HEK293 (cell line): ENCODE measurements around the gene PRRG4.
"Not testable (repeated sequence)": the region's sequence is repeated elsewhere in the genome, so short reads cannot be mapped to it uniquely, and the experiment has no call there.

Source experiments
- CTCF ChIA-PET: fragments of 350-600 bp; formaldehyde crosslinking; extraction: SDS; loops from one replicate; lab custom pipeline; 2021; ENCODE audit warnings: antibody characterized with exemption; lab: Yijun Ruan, JAX
- POLR2A ChIA-PET: fragments of 300-600 bp; formaldehyde crosslinking; extraction: SDS; loops from one replicate; lab custom pipeline; 2020; ENCODE audit warnings: antibody characterized with exemption, inconsistent platforms; lab: Yijun Ruan, JAX
- H3K27ac ChIP-seq: fragments of 200-500 bp; sonication (Bioruptor generic); 2 replicates; pipeline ENCODE4 v1.5.1; 2014; ENCODE audit warnings: low read depth, low read length, control low read depth, inconsistent platforms; ENCODE audit errors: extremely low read depth
- H3K36me3 ChIP-seq, 2 experiments: fragments of 200-500 bp in 1 of 2; sonication (Bioruptor generic) in 1 of 2; 1 replicate in 1 of 2; 2 replicates in 1 of 2; pipeline ENCODE4 v1.5.1; 2014 to 2017; ENCODE audit warnings: inconsistent platforms in 2 of 2, low read length in 2 of 2; ENCODE audit not compliant: control insufficient read depth in 2 of 2, insufficient read depth in 1 of 2
- H3K4me1 ChIP-seq: fragments of 200-500 bp; sonication (Bioruptor generic); 2 replicates; pipeline ENCODE4 v1.5.1; 2014; ENCODE audit warnings: mild to moderate bottlenecking, low read length, inconsistent platforms; ENCODE audit not compliant: control insufficient read depth, insufficient read depth
- H3K4me3 ChIP-seq: 2 replicates; pipeline ENCODE4 v1.5.1; 2011; ENCODE audit warnings: low read depth, mild to moderate bottlenecking, control low read depth, low read length, moderate library complexity
- H3K9me3 ChIP-seq: fragments of 200-500 bp; sonication (Bioruptor generic); 2 replicates; pipeline ENCODE4 v1.5.1; 2014; ENCODE audit warnings: low read depth, low read length, inconsistent platforms; ENCODE audit not compliant: control insufficient read depth, insufficient read depth
- FEZF1 ChIP-seq: fragments of 450-650 bp; formaldehyde crosslinking; IDR thresholded peaks from 2 replicates; pipeline ENCODE4 v1.5.1; 2016; ENCODE audit warnings: missing biosample characterization, missing genetic modification characterization
- GLI2 ChIP-seq: fragments of 450-650 bp; formaldehyde crosslinking; IDR thresholded peaks from 2 replicates; pipeline ENCODE4; 2017; ENCODE audit warnings: missing biosample characterization, missing genetic modification characterization, low read depth, borderline replicate concordance
- GLIS2 ChIP-seq: fragments of 450-650 bp; formaldehyde crosslinking; IDR thresholded peaks from 2 replicates; pipeline ENCODE4 v1.5.1; 2016; ENCODE audit warnings: missing biosample characterization, missing genetic modification characterization
- SP3 ChIP-seq: fragments of 450-650 bp; formaldehyde crosslinking; IDR thresholded peaks from 2 replicates; pipeline ENCODE4 v1.5.1; 2016; ENCODE audit warnings: missing biosample characterization, missing genetic modification characterization
- TRIM28 ChIP-seq: IDR thresholded peaks from 2 replicates; pipeline ENCODE4 v1.6.1; 2011; ENCODE audit warnings: low read length, control low read depth, borderline replicate concordance
- ZBTB6 ChIP-seq: fragments of 450-650 bp; formaldehyde crosslinking; IDR thresholded peaks from 2 replicates; pipeline ENCODE4 v1.5.1; 2017; ENCODE audit warnings: missing biosample characterization, missing genetic modification characterization
- ZEB2 ChIP-seq: fragments of 450-650 bp; formaldehyde crosslinking; IDR thresholded peaks from 2 replicates; pipeline ENCODE4 v1.5.1; 2016; ENCODE audit warnings: missing biosample characterization, missing genetic modification characterization
- ZNF146 ChIP-seq: fragments of 450-650 bp; formaldehyde crosslinking; IDR thresholded peaks from 2 replicates; pipeline ENCODE4 v1.5.1; 2016; ENCODE audit warnings: missing biosample characterization, missing genetic modification characterization
- ZNF169 ChIP-seq: fragments of 450-650 bp; formaldehyde crosslinking; IDR thresholded peaks from 2 replicates; pipeline ENCODE4 v1.5.1; 2016; ENCODE audit warnings: missing biosample characterization, missing genetic modification characterization
- ZNF175 ChIP-seq: fragments of 450-650 bp; formaldehyde crosslinking; IDR thresholded peaks from 2 replicates; pipeline ENCODE4 v1.5.1; 2016; ENCODE audit warnings: missing biosample characterization, missing genetic modification characterization
- ZNF18 ChIP-seq: fragments of 450-650 bp; formaldehyde crosslinking; IDR thresholded peaks from 2 replicates; pipeline ENCODE4 v1.5.1; 2016; ENCODE audit warnings: missing biosample characterization, missing genetic modification characterization
- ZNF19 ChIP-seq: fragments of 450-650 bp; formaldehyde crosslinking; IDR thresholded peaks from 2 replicates; pipeline ENCODE4; 2016; ENCODE audit warnings: missing biosample characterization, missing genetic modification characterization, low read depth
- ZNF239 ChIP-seq: fragments of 450-650 bp; formaldehyde crosslinking; IDR thresholded peaks from 2 replicates; pipeline ENCODE4 v1.5.1; 2016; ENCODE audit warnings: missing biosample characterization, missing genetic modification characterization
- ZNF311 ChIP-seq: fragments of 450-650 bp; formaldehyde crosslinking; IDR thresholded peaks from 2 replicates; pipeline ENCODE4 v1.5.1; 2017; ENCODE audit warnings: missing biosample characterization, missing genetic modification characterization, borderline replicate concordance
- ZNF324 ChIP-seq: fragments of 450-650 bp; formaldehyde crosslinking; IDR thresholded peaks from 2 replicates; pipeline ENCODE4 v1.5.1; 2016; ENCODE audit warnings: missing biosample characterization, missing genetic modification characterization
- ZNF335 ChIP-seq: fragments of 450-650 bp; formaldehyde crosslinking; conservative IDR thresholded peaks from 2 replicates; pipeline ENCODE4 v1.5.1; 2016; ENCODE audit warnings: missing biosample characterization, missing genetic modification characterization
- ZNF341 ChIP-seq: fragments of 450-650 bp; formaldehyde crosslinking; IDR thresholded peaks from 2 replicates; pipeline ENCODE4; 2016; ENCODE audit warnings: low read depth, missing biosample characterization, missing genetic modification characterization
- ZNF404 ChIP-seq: fragments of 450-650 bp; formaldehyde crosslinking; IDR thresholded peaks from 2 replicates; pipeline ENCODE4 v1.5.1; 2017; ENCODE audit warnings: missing biosample characterization, missing genetic modification characterization
- ZNF558 ChIP-seq: fragments of 450-650 bp; formaldehyde crosslinking; IDR thresholded peaks from 2 replicates; pipeline ENCODE4 v1.5.1; 2016; ENCODE audit warnings: missing biosample characterization, missing genetic modification characterization
- ZNF623 ChIP-seq: fragments of 450-650 bp; formaldehyde crosslinking; IDR thresholded peaks from 2 replicates; pipeline ENCODE4 v1.5.1; 2016; ENCODE audit warnings: missing biosample characterization, missing genetic modification characterization
- ZNF629 ChIP-seq: fragments of 450-650 bp; formaldehyde crosslinking; IDR thresholded peaks from 2 replicates; pipeline ENCODE4 v1.5.1; 2017; ENCODE audit warnings: missing biosample characterization, missing genetic modification characterization
- ZNF701 ChIP-seq: fragments of 450-650 bp; formaldehyde crosslinking; IDR thresholded peaks from 2 replicates; pipeline ENCODE4 v1.5.1; 2016; ENCODE audit warnings: missing biosample characterization, missing genetic modification characterization
- ZNF777 ChIP-seq: fragments of 450-650 bp; formaldehyde crosslinking; IDR thresholded peaks from 2 replicates; pipeline ENCODE4 v1.5.1; 2017; ENCODE audit warnings: missing biosample characterization, missing genetic modification characterization, borderline replicate concordance
- ZNF791 ChIP-seq: fragments of 450-650 bp; formaldehyde crosslinking; IDR thresholded peaks from 2 replicates; pipeline ENCODE4 v1.5.1; 2016; ENCODE audit warnings: missing biosample characterization, missing genetic modification characterization

The PRRG4 gene

GRCh38 chr11:32861850-32862577, 32.3 kb downstream of the PRRG4 start:
- Histone ChIP-seq H3K36me3 (no peaks in the 10 kb centered on the region), H3K4me1 (no peaks in the 10 kb centered on the region), H3K9me3 (no peaks in the 10 kb centered on the region), H3K4me3 (no peak overlapping the region), H3K27ac (no peak overlapping the region)
- CTCF ChIA-PET, result no interaction called here
- POLR2A ChIA-PET, result interaction anchor here (0.6 kb wide), 1 partner anchor 543 kb away, joined by 3 read pairs; no protein-coding TSS in a partner anchor
- TF ChIP-seq FEZF1 (tag by site-specific recombination) (no peak), ZNF175 (no peak), ZNF19 (no peak)

GRCh38 chr11:32864555-32864954, 34.8 kb downstream of the PRRG4 start:
- CTCF ChIA-PET, result no interaction called here
- no peaks in the 10 kb centered on the region for H3K9me3 ChIP-seq
- H3K4me1 ChIP-seq, result no peaks in the 10 kb centered on the region
- H3K36me3 ChIP-seq, result no peaks in the 10 kb centered on the region
- POLR2A ChIA-PET, result no interaction called here
- TF ChIP-seq GLI2 (tag by site-specific recombination), result no peak
- no peak for TF ChIP-seq ZNF791 (tag by site-specific recombination)
- no peak for TF ChIP-seq ZNF239 (tag by site-specific recombination)
- TF ChIP-seq ZNF558 (tag by site-specific recombination), result no peak
- TF ChIP-seq ZNF623, result no peak
- no peak for TF ChIP-seq ZNF629 (tag by site-specific recombination)
- no peak for TF ChIP-seq ZNF335 (tag by site-specific recombination)
- TF ChIP-seq ZNF341 (tag by site-specific recombination), result no peak
- TF ChIP-seq ZNF701 (tag by site-specific recombination), result no peak
- no peak for TF ChIP-seq TRIM28
- no peak for TF ChIP-seq ZNF324 (tag by site-specific recombination)
- TF ChIP-seq SP3, result no peak
- TF ChIP-seq ZNF404, result no peak
- no peak for TF ChIP-seq ZNF18
- TF ChIP-seq GLIS2 (tag by site-specific recombination), result no peak
- no peak for TF ChIP-seq ZNF169 (tag by site-specific recombination)
- no peak for TF ChIP-seq ZNF311 (tag by site-specific recombination)
- TF ChIP-seq ZNF777 (tag by site-specific recombination), result no peak
- no peak for TF ChIP-seq ZBTB6 (tag by site-specific recombination)
- no peak for TF ChIP-seq ZEB2
- H3K4me3 ChIP-seq, result no peak overlapping the region
- H3K27ac ChIP-seq, result no peak overlapping the region

GRCh38 chr11:32868752-32869151, 39.0 kb downstream of the PRRG4 start:
- H3K4me1 ChIP-seq, H3K9me3 ChIP-seq, H3K27ac ChIP-seq, POLR2A ChIA-PET, H3K4me3 ChIP-seq, H3K36me3 ChIP-seq: not testable (repeated sequence)
- CTCF ChIA-PET, result interaction anchor here (0.6 kb wide), 1 partner anchor 1667 kb away, joined by 3 read pairs; no protein-coding TSS in a partner anchor
- peak; percentile 98 for TF ChIP-seq ZNF146 (tag by site-specific recombination)
